H1 (cell line): ENCODE results near the gene CLEC7A. TPM values are rescaled to one million over a fixed set of nuclear protein-coding genes. Genes with fewer than 3 reads are reported as not detected.

Source experiments
- CTCF ChIA-PET: fragments of 300-600 bp; sonication (Branson Sonifier 250); formaldehyde crosslinking; loops from one replicate; lab custom pipeline; 2021; ENCODE audit not compliant: partially characterized antibody; lab: Charles Lee
- POLR2A ChIA-PET: fragments of 300-600 bp; sonication (Branson Sonifier 250); formaldehyde crosslinking; loops from one replicate; lab custom pipeline; 2021; ENCODE audit warnings: inconsistent platforms; ENCODE audit not compliant: partially characterized antibody; lab: Charles Lee
- DNase-seq, 2 experiments: peaks; one replicate each; pipeline versions ENCODE4 v3.0.0 to v3.0.0-alpha.2; 2010 to 2022; ENCODE audit warnings: low spot score in 2 of 2, low read depth in 1 of 2, mixed read lengths in 1 of 2
- FAIRE-seq: peaks from 2 replicates; lab custom pipeline; 2011; peaks lifted over from hg19 to GRCh38; lab: Jason Lieb, UNC
- H2AFZ ChIP-seq: 2 replicates; pipeline ENCODE4 v1.8.1; 2012; ENCODE audit warnings: low read length, inconsistent platforms
- H2AK5ac ChIP-seq: 2 replicates; pipeline ENCODE4 v1.6.1; 2013; ENCODE audit warnings: low read depth, low read length
- H2BK120ac ChIP-seq: replicated peaks from 2 replicates; pipeline ENCODE3; 2013; ENCODE audit warnings: low read depth, low read length, inconsistent platforms
- H2BK12ac ChIP-seq: 2 replicates; pipeline ENCODE4 v1.6.1; 2013; ENCODE audit warnings: low read depth, low read length
- H2BK15ac ChIP-seq: 2 replicates; pipeline ENCODE4 v1.6.1; 2013; ENCODE audit warnings: low read length
- H2BK20ac ChIP-seq: 2 replicates; pipeline ENCODE4 v1.6.1; 2013; ENCODE audit warnings: low read length
- H2BK5ac ChIP-seq: 2 replicates; pipeline ENCODE4 v1.6.1; 2013; ENCODE audit warnings: low read depth, low read length
- H3K14ac ChIP-seq: 2 replicates; pipeline ENCODE4 v1.6.1; 2013; ENCODE audit warnings: inconsistent platforms; ENCODE audit not compliant: insufficient read length
- H3K18ac ChIP-seq: 2 replicates; pipeline ENCODE4 v1.6.1; 2013; ENCODE audit warnings: low read length; ENCODE audit errors: extremely low read depth
- H3K23ac ChIP-seq: 2 replicates; pipeline ENCODE4 v1.6.1; 2013; ENCODE audit warnings: inconsistent platforms; ENCODE audit not compliant: insufficient read length
- H3K23me2 ChIP-seq: 2 replicates; pipeline ENCODE4 v1.6.1; 2013; ENCODE audit warnings: low read depth, low read length
- H3K27ac ChIP-seq: 2 replicates; pipeline ENCODE4 v1.6.1; 2011; ENCODE audit warnings: low read depth, low read length, inconsistent platforms
- H3K27me3 ChIP-seq, 4 experiments: replicated peaks in 1 of 4; 1 replicate in 1 of 4; 2 replicates in 3 of 4; pipeline versions ENCODE4 v1.6.1 to v1.8.1; 2011 to 2013; ENCODE audit warnings: low read length in 3 of 4, mild to moderate bottlenecking in 3 of 4, inconsistent platforms in 2 of 4, mixed read lengths in 2 of 4, moderate library complexity in 1 of 4; ENCODE audit not compliant: control insufficient read depth in 3 of 4, insufficient read depth in 3 of 4; ENCODE audit errors: extremely low read depth in 1 of 4
- H3K36me3 ChIP-seq, 4 experiments: 2 replicates each; pipeline versions ENCODE4 v1.6.1 to v1.8.1; 2011 to 2013; ENCODE audit warnings: mild to moderate bottlenecking in 4 of 4, low read length in 3 of 4, moderate library complexity in 2 of 4, control low read depth in 1 of 4, inconsistent platforms in 1 of 4; ENCODE audit not compliant: insufficient read depth in 4 of 4, control insufficient read depth in 2 of 4
- H3K4ac ChIP-seq: replicated peaks from 2 replicates; pipeline ENCODE3; 2013; ENCODE audit warnings: low read length, low read depth, mixed read lengths, inconsistent platforms; ENCODE audit not compliant: insufficient read length
- H3K4me1 ChIP-seq, 4 experiments: replicated peaks in 1 of 4; 1 replicate in 1 of 4; 2 replicates in 3 of 4; pipeline versions ENCODE4 v1.6.1 to v1.8.1; 2011 to 2013; ENCODE audit warnings: low read length in 3 of 4, inconsistent platforms in 2 of 4, mixed read lengths in 1 of 4; ENCODE audit not compliant: insufficient read depth in 4 of 4, control insufficient read depth in 3 of 4
- H3K4me2 ChIP-seq, 2 experiments: 2 replicates each; pipeline versions ENCODE4 v1.6.1 to v1.8.1; 2011 to 2013; ENCODE audit warnings: low read depth in 2 of 2, low read length in 2 of 2, control low read depth in 1 of 2, inconsistent platforms in 1 of 2, mild to moderate bottlenecking in 1 of 2; ENCODE audit not compliant: insufficient read depth in 1 of 2
- H3K4me3 ChIP-seq, 4 experiments: fragments of 200-600, 300-600 bp in 1 of 4; sonication (generic), shearing (Covaris generic), sonication (Bioruptor Twin) in 1 of 4; 2 replicates each; pipeline versions ENCODE4 v1.5.1 to v1.8.1; 2011 to 2016; ENCODE audit warnings: low read length in 4 of 4, low read depth in 3 of 4, control low read depth in 2 of 4, inconsistent platforms in 2 of 4, mild to moderate bottlenecking in 2 of 4, mixed read lengths in 1 of 4, moderate library complexity in 1 of 4; ENCODE audit not compliant: insufficient read depth in 2 of 4; ENCODE audit errors: extremely low read depth in 1 of 4
- H3K56ac ChIP-seq: replicated peaks from 2 replicates; pipeline ENCODE3; 2013; ENCODE audit warnings: low read depth, mild to moderate bottlenecking, mixed read lengths, low read length, inconsistent platforms; ENCODE audit not compliant: insufficient read length
- H3K79me1 ChIP-seq: 2 replicates; pipeline ENCODE4 v1.6.1; 2013; ENCODE audit warnings: low read depth, low read length, control low read depth
- H3K79me2 ChIP-seq, 2 experiments: 2 replicates each; pipeline versions ENCODE4 v1.6.1 to v1.8.1; 2012 to 2013; ENCODE audit warnings: low read length in 2 of 2, mild to moderate bottlenecking in 2 of 2, inconsistent platforms in 1 of 2; ENCODE audit not compliant: insufficient read depth in 2 of 2, control insufficient read depth in 1 of 2
- H3K9ac ChIP-seq, 4 experiments: replicated peaks in 1 of 4; 1 replicate in 1 of 4; 2 replicates in 3 of 4; pipeline versions ENCODE4 v1.6.1 to v1.8.1; 2011 to 2013; ENCODE audit warnings: low read depth in 3 of 4, low read length in 3 of 4, control low read depth in 2 of 4, mild to moderate bottlenecking in 2 of 4, moderate library complexity in 2 of 4, inconsistent platforms in 1 of 4; ENCODE audit errors: extremely low read depth in 1 of 4
- H3K9me3 ChIP-seq, 2 experiments: 2 replicates each; pipeline versions ENCODE4 v1.6.1 to v1.8.1; 2012 to 2013; ENCODE audit warnings: mild to moderate bottlenecking in 2 of 2, moderate library complexity in 2 of 2, control low read depth in 1 of 2, inconsistent platforms in 1 of 2, low read depth in 1 of 2, low read length in 1 of 2, mixed read lengths in 1 of 2; ENCODE audit not compliant: insufficient read depth in 2 of 2
- H4K20me1 ChIP-seq, 2 experiments: replicated peaks in 1 of 2; 2 replicates each; pipeline versions ENCODE3 to v1.8.1; 2011 to 2013; ENCODE audit warnings: inconsistent platforms in 2 of 2, low read length in 2 of 2, mild to moderate bottlenecking in 1 of 2; ENCODE audit not compliant: insufficient read depth in 2 of 2, control insufficient read depth in 1 of 2
- H4K5ac ChIP-seq: 2 replicates; pipeline ENCODE4 v1.6.1; 2013; ENCODE audit warnings: low read length, low read depth, mixed read lengths, inconsistent platforms; ENCODE audit not compliant: insufficient read length
- H4K8ac ChIP-seq: 2 replicates; pipeline ENCODE4 v1.8.0; 2013; ENCODE audit warnings: mild to moderate bottlenecking, moderate library complexity, low read length, inconsistent platforms; ENCODE audit not compliant: insufficient read depth; ENCODE audit errors: extremely low read depth
- H4K91ac ChIP-seq: replicated peaks from 2 replicates; pipeline ENCODE3; 2013; ENCODE audit warnings: low read length, mixed read lengths, inconsistent platforms; ENCODE audit not compliant: insufficient read length
- CHD1 ChIP-seq: IDR thresholded peaks from 2 replicates; pipeline ENCODE4 v1.6.1; 2012; ENCODE audit warnings: low read depth, low read length, improper control_type of control experiment
- KDM5A ChIP-seq: fragments of 200-600 bp; IDR thresholded peaks from 2 replicates; pipeline ENCODE4 v1.7.1; 2012; ENCODE audit warnings: mild to moderate bottlenecking, low read length, inconsistent platforms, mixed read lengths
- RBBP5 ChIP-seq: IDR thresholded peaks from 2 replicates; pipeline ENCODE4 v1.7.1; 2012; ENCODE audit warnings: low read depth, mild to moderate bottlenecking, inconsistent platforms, low read length, moderate library complexity, borderline replicate concordance
- RFX5 ChIP-seq: IDR thresholded peaks from 2 replicates; pipeline ENCODE4 v1.6.1; 2011; ENCODE audit warnings: low read depth, low read length, improper control_type of control experiment, borderline replicate concordance
- SAP30 ChIP-seq: fragments of 300-600 bp; sonication (generic); IDR thresholded peaks from 2 replicates; pipeline ENCODE4 v1.7.1; 2012; ENCODE audit warnings: low read length, moderate library complexity, mild to moderate bottlenecking, inconsistent platforms; ENCODE audit not compliant: insufficient read depth, insufficient replicate concordance
- SP4 ChIP-seq: IDR thresholded peaks from 2 replicates; pipeline ENCODE4 v1.6.1; 2012; ENCODE audit warnings: low read length, inconsistent platforms
- TCF12 ChIP-seq: IDR thresholded peaks from 2 replicates; pipeline ENCODE4 v1.6.1; 2011; ENCODE audit warnings: low read depth, mild to moderate bottlenecking, low read length
- WGBS, 2 experiments: shearing (Covaris generic) in 1 of 2; methylation state at CpG; one replicate each; pipeline versions ENCODE4 v1.1.6 to v1.1.7; 2013 to 2015; ENCODE audit warnings: low lambda C conversion rate in 2 of 2, mixed read lengths in 2 of 2, inconsistent platforms in 1 of 2, low coverage in 1 of 2, missing lambda C conversion rate in 1 of 2; ENCODE audit not compliant: insufficient replicate concordance in 2 of 2, insufficient coverage in 1 of 2, insufficient read length in 1 of 2; ENCODE audit errors: extremely low coverage in 1 of 2, missing lambda C conversion rate in 1 of 2; 5-methylcytosine and 5-hydroxymethylcytosine counted together
- polyA plus RNA-seq, 7 experiments: library from polyadenylated mRNA; depleted of rRNA in 3 of 7; stranded (reverse) in 5 of 7; unstranded in 2 of 7; fragments of >200 nt in 5 of 7; fragments of 200-250 nt in 2 of 7; gene quantifications; 1 replicate in 5 of 7; 2 replicates in 1 of 7; 4 replicates in 1 of 7; pipeline versions ENCODE4 v1.2.1 to v1.2.3, GENCODE V29; 2011 to 2013; ENCODE audit warnings: missing spikeins in 2 of 7, mixed read lengths in 2 of 7
- total RNA-seq: library from RNA; stranded (reverse); fragmentation: NEBNext Ultra II Directional; extraction: Animal tissue kit (Norgen Biotek cat#: 25700); gene quantifications from 2 replicates; pipeline ENCODE4 v1.2.1, GENCODE V29; 2021

Gene CLEC7A
- total and polyA plus RNA-seq, 2 of the 8 experiments (the other 6 are each of a cell fraction or from before 2014, with no cell fraction given) = 0.09 to 0.15 TPM

GRCh38 chr12:10067942-10068341, 62.1 kb downstream of the CLEC7A start:
- Histone ChIP-seq H3K9ac (no peak overlapping the region), H3K4me3 (no peak overlapping the region), H3K4ac (no peak overlapping the region), H3K14ac (no peak overlapping the region), H3K4me2 (no peak overlapping the region), H2AFZ (0 out of 2 replicates have a peak overlapping the region, but pooled peaks have one; percentile 55), H2BK120ac (no peak overlapping the region), H3K79me2 (no peaks in the 10 kb centered on the region), H4K20me1 (no peaks in the 10 kb centered on the region), H3K27me3 (no peaks in the 10 kb centered on the region), H4K5ac (no peak overlapping the region), H2BK20ac (no peak overlapping the region), H4K8ac (no peak overlapping the region), H4K91ac (no peak overlapping the region), H2AK5ac (no peak overlapping the region), H2BK15ac (no peak overlapping the region), H3K18ac (no peak overlapping the region), H3K27ac (no peak overlapping the region), H2BK12ac (no peak overlapping the region), H3K23ac (no peak overlapping the region), H3K79me1 (no peaks in the 10 kb centered on the region)
- no peak for DNase-seq
- 81% methylated on average over 3 of the region's 3 CpGs; no CpG with 5 or more reads in 1 of the 2 experiments for WGBS, 2 experiments
- CTCF ChIA-PET = interaction anchor here (1.6 kb wide), 1 partner anchor 85 kb away, joined by 3 read pairs; no protein-coding TSS in a partner anchor
- TF ChIP-seq SAP30 = no peak
- no peak for TF ChIP-seq RFX5
- TF ChIP-seq SP4 = no peak
- no peak for TF ChIP-seq CHD1
- TF ChIP-seq KDM5A = no peak
- TF ChIP-seq RBBP5 = no peak
- TF ChIP-seq TCF12 = no peak
- TF ChIP-seq, all 59 proteins: peak for 0
- 0 out of 7 replicates have a peak, but pooled peaks cover 0 to 2% (median 0%) of the 10 kb centered on the region in 4 experiments for H3K4me1 ChIP-seq
- POLR2A ChIA-PET = no interaction called here
- no peak overlapping the region for H3K56ac ChIP-seq
- FAIRE-seq = no peak
- no peaks in the 10 kb centered on the region for H3K23me2 ChIP-seq
- no peaks in the 10 kb centered on the region for H3K36me3 ChIP-seq
- H2BK5ac ChIP-seq = no peak overlapping the region
- no peaks in the 10 kb centered on the region for H3K9me3 ChIP-seq
